RCC 7860 (cell line): ENCODE data around the gene CMIP.
"Not testable (repeated sequence)": the region's sequence is repeated elsewhere in the genome, so short reads cannot be mapped to it uniquely, and the experiment has no call there.

ENCODE experiments used
- DNase-seq: peaks from one replicate; pipeline ENCODE4 v3.0.0-alpha.2; 2015; ENCODE audit warnings: low spot score
- FAIRE-seq: peaks from 2 replicates; lab custom pipeline; 2012; peaks lifted over from hg19 to GRCh38; lab: Jason Lieb, UNC

The CMIP gene

GRCh38 chr16:81720973-81721906 is 276.6 kb downstream of the CMIP start:
- DNase-seq (no peak), FAIRE-seq (no peak)

DNA sequence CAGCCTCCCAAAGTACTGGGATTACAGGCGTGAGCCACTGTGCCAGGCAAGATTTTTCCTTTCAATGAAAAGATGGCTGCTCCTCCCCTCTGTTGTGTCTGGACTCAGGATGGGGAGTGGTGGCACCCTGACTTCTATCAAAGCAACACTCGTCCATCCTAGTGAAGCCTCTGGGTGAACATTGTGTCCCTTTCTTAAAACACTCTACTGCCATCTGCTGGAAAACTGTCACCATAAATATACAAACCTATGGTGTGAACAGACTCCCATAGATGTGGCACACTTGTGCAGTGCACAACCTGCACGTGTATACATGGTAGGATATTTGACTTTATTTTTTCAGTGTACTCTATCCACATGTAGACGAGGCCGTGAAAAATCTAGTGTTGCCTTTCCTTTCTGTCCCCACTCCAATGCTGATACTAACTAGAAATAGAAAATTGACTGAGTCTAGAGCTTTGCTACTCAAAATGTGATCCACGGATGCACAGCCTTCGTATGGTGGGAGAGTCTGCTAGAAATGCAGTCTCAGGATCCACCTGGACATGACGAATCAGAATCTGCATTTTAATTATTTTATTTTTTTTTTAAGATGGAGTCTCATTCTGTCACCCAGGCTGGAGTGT is 278.6 kb downstream of the CMIP start:
- peak; percentile 82 for DNase-seq
- peak; percentile 60 for FAIRE-seq

GRCh38 chr16:81728435-81728834 is 283.8 kb downstream of the CMIP start:
- FAIRE-seq: no peak
- DNase-seq: no peak

- no peak for DNase-seq
- no peak for FAIRE-seq
Measured at GRCh38 chr16:81729451-81729850, 284.8 kb downstream of the CMIP start.

- FAIRE-seq: no peak
- peak; percentile 67 for DNase-seq
Measured at GRCh38 chr16:81730090-81731051, 285.8 kb downstream of the CMIP start.

DNA sequence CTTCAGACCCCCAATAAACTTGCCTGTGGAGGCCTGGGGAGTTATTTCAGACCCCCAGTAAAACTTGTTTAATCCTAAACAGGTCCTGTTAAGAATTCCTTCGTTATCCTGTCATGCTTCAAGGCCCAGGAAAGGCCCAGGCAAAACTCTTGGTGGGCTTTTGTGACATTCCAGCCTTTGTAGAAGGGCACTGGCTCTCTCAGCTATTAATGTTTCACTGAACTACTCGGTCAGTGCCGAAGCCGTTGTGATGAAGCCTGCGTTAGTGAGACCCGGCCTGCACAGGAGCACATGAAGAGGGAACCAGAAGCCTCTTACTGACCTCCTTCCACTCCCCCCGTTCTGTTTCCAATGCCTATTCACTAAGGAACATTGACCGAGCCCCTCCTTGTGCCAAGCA is 287.0 kb downstream of the CMIP start:
- FAIRE-seq (no peak), DNase-seq (no peak)

DNA sequence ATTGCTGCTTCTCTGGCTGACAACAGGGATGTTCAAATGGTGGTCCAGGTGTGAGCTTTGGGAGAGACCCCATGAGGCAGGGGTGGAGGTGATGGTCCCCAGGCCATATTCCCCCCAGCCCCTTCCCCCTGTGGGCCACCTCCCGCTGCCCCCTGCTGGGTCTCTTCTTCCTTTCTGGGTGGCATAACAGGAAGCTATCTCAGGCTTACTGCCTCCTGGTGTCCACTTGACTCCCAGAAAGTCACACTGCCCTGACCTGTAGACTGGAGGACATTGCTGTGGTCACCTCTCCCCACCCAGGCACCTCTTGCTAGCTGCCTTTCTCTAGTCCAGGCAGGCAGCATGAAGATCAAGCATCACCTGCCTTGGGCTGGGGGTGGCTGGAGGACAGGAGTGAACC is 288.1 kb downstream of the CMIP start:
- no peak for DNase-seq
- no peak for FAIRE-seq

DNA sequence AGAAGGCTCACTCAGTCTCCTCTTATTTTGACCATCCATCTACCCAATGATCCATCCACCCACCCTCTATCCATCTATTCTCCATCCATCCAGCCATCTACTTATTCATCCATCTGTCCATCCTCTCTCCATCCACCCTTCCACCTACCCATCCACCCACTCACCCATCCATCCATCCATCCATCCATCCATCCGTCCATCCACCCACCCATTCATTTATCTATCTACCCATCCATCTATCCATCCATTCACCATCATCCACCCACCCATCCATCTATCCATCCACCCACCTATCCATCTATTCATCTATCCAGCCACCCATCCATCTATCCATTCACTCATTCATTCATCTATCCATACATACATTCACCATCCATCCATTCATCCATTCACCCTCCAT is 288.7 kb downstream of the CMIP start:
- FAIRE-seq (no peak), DNase-seq (no peak)

GRCh38 chr16:81734632-81735434 is 290.2 kb downstream of the CMIP start:
- no peak for FAIRE-seq
- DNase-seq: no peak

DNA sequence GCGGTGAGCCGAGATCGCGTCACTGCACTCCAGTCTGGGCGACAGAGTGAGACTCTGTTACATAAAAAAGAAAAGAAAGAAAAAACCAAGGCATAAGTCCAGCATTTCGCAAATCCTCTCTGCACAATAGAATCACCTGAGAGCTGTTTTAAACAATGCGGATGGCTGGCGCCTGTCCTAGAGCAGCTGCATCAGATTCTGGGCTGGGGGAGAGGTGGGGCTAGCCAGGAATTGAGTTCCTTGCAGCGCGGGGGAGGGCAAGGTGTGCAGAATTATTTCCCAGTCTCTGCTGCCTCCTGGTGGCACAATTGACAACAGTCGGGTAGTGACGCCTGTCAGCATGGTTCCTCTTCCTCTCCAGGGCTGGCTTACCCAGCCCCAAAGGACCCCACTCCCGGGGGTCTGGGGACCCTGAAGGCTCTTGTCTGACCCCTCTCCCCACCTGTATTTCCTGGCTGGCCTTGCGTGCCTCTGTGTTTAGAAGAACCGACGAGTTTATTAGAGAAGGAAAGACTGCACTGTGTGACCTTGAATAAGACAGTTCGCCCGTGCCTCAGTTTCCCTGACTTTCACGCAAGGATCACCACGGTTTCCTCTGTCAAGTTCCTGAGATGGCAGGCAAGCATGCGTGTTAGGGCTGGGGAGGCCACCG is 293.4 kb downstream of the CMIP start:
- peak; percentile 53 for DNase-seq
- no peak for FAIRE-seq

DNA sequence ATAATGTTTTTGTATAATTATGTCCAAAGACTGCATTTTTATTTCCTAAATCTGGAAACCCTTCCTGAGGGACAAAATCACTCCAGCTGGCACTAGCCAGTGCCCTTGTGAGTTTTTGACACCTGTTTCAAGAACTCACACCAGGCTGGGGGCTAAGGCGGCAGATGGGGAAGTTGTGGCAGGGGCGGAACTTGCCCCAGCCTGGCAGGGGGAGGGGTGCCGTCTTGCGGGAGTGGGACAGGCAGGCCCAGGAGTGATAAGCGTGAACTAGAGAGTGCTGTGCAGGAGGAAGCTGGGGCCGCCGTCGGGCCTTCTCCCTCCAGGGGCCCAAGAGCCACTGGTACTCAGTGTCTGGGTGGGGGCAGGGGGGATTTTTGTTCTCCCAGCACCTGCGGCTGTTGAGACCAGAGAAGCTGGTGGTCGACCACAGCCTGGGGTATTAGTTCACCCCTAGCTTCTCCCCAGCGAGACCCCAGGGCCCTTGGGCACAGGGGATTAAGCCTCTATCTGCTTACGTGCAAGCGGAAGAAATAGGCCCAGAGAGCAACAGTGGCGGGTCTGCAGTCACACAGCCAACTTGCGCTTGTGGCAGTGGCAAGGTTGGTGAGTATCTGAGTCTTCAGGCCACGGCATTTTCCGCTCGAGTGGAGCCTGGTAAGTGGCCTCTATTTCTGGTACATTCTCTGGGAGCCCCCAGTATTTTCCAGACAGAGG is 294.3 kb downstream of the CMIP start:
- no peak for FAIRE-seq

DNA sequence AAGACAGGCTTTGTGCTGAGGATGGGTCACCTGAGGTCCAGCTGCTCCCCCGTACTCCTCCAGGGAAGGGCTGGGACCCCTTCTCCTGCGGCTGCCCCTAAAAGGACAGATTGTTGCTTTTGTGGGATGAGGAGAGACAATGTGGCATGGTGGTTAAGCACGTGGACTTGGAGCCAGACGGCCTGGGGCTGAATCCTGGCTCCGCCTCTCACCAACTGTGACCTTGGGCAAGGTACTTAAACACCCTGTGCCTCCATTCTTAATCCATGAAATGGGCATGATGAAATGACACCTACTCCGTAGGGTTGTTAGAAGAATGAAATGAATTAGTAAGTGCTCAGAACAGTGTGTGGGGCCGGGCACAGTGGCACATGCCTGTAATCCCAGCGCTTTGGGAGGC is 294.9 kb downstream of the CMIP start:
- DNase-seq: no peak
- no peak for FAIRE-seq

More for the DNA sequence above, 294.3 kb downstream of the CMIP start:
- no peak for DNase-seq

- no peak for FAIRE-seq
- no peak for DNase-seq
Measured at GRCh38 chr16:81740169-81740568, 295.6 kb downstream of the CMIP start.

DNA sequence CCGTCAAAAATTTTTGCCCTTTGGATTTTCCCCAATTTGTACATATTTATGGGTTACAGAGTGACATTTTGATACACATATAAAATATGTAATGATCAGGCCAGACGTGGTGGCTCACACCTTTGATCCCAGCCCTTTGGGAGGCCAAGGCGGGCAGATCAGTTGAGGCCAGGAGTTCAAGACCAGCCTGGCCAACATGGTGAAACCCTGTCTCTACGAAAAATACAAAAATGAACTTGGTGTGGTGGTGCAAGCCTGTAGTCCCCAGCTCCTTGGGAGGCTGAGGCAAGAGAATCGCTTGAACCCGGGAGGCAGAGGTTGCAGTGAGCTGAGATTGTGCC is 296.8 kb downstream of the CMIP start:
- FAIRE-seq, DNase-seq: not testable (repeated sequence)

DNA sequence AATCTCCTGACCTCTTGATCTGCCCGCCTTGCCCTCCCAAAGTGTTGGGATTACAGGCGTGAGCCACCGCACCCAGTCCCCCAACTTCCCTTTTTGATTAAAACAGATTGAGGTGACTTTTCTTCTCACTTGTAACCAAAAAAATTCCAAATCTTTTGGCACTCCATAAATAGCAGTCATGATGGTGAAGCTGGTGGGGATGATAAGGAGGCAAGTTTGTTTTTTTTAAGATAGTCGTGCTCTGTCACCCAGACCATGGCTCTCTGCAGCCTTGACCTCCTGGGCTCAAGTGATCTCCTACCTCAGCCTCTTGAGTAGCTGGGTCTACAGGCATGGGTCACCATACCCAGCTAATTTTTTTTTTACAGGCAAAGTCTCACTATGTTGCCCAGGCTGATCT is 299.8 kb downstream of the CMIP start:
- no peak for FAIRE-seq

GRCh38 chr16:81744911-81745310 is 300.3 kb downstream of the CMIP start:
- DNase-seq (no peak), FAIRE-seq (no peak)

More for the DNA sequence above, 299.8 kb downstream of the CMIP start:
- DNase-seq: no peak

GRCh38 chr16:81745704-81746558 is 301.3 kb downstream of the CMIP start:
- DNase-seq: no peak
- no peak for FAIRE-seq

GRCh38 chr16:81746566-81746965 is 302.0 kb downstream of the CMIP start:
- FAIRE-seq (no peak), DNase-seq (no peak)
